8988T (cell line): Measurements from ENCODE around the gene CBS.
"Not testable (repeated sequence)": the region's sequence is repeated elsewhere in the genome, so short reads cannot be mapped to it uniquely, and the experiment has no call there.

Experiments used
- DNase-seq: peaks from one replicate; pipeline ENCODE4 v3.0.0; 2011

Gene CBS

DNA sequence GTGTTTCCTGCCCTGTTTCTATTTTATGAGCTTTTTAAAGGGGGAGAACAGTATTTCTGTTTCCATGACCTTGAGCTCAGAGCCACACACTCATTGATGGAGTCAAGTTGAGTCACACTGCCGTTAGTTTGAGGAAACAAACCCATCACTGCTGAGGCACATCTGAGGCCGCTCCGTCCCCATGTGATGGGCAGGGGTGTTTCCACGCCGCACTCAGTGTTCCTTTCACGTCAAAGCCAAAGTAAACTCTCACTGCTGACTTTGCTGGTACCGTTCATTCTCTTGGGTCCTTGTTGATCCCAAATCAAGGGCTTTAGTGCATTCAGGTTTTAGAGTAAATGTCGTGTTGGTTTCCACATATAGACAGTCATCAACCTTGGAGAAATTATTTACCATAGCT lies 52.5 kb downstream of the CBS start:
- DNase-seq: no peak

DNA sequence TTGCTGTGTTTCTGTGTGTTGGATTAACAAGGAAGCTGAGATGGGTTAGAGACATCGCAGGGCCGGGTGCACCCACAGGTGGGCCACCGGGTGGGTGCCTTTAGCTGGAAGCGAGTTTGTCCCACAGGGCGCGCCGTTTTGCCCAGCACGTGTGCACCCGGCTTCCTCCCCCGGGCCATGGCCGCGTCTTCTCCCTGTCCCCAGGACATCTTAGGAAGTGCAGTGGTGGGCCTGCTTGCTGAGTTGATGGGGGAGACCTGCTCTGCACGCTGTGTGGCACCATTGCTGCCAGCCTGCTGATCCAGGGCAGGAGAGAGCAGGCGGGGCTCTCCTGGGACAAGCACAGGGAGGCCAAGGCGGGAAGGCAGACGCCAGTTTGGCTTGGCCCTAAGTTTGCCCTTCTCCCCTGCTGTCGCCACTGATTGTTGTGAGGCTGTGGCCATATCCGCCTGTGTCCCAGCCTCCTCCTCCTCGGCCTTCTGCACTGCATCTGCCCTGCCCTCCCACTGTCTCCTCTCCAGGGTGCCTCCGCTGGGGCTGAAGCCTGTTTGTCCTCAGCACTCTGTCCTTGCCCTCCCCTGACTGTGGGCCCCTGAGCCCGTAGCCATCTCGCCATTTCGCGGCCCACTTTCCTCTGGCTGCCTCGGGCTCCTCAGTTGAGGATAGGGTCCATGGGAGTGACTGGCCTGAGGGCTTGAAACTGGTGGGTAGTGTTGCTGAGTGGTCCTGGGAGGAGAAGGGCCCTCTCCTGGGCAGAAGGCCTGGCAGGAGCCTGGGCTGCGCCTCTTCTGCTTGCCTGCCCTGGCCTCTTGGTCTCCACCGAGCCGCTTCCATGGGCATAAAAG lies 53.7 kb downstream of the CBS start:
- no peak for DNase-seq

DNA sequence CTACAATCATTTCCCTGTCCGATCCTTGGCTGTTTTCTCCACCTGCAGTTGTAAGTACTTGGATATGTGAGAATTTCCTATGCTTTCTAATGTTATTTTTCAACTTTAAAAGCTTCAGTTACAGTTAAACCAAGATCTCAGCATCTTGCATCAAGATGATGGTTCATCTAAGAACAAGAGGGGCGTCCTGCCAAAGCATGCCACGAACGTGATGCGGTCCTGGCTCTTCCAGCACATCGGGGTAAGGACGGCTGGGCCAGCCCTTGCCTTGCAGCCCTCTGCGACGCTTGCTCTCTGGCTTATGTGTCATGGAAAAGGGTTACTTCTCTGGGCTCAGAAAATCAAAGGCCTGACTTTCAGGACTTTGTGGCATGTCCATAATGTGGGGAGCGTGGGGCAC lies 54.4 kb downstream of the CBS start:
- no peak for DNase-seq

DNA sequence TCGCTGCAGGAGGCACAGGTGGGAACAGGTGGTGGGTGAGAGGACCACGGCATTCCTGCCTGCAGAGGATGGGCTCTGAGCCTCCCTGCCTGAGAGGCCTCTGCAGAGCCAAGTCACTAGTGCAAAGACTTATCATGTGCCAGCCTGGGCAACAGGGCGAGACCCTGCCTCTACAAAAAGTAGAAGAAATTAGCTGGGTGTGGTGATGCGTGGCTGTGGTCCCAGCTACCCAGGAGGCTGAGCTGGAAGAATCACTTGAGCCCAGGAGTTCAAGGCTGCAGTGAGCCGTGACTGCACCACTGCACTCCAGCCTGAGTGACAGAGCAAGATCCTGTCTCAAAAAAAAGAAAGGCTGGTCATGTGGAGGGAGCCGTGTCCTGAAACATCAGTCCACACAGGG lies 54.9 kb downstream of the CBS start:
- DNase-seq: no peak

DNA sequence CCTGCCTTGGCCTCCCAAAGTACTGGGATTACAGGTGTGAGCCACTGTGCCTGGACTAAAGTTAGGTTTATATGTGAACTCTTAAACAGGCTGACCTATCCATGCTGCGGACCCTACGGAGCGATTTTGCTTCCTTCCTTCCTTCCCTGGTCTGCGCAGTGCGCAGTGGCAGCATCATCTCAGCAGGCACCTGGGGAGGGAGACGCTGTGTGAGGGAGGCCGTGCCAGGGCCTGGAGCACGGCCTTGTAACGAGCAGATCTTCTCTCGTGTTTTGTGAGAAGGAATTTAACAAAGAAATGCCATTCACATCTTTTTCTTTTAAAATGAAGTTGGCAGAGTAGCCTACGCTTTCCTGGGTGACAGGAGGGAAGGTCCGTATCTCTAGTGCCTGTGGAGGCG lies 55.5 kb downstream of the CBS start:
- no peak for DNase-seq

DNA sequence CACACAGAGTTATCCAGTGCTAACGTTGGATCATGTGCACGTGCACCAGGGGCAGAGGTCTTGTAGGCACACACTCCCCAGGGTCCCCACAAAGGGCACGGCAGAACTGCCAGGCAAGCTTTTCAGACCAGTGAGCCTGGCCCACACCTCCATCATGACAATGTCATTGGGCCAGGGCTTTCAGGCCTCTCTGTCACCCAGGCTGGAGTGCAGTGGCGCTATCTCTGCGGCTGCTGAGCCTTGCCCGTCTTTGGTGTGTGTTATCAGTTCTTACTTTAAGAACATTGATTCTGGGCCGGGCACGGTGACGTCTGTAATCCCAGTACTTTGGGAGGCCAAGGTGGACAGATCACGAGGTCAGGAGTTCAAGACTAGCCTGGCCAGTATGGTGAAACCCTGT lies 57.1 kb downstream of the CBS start:
- DNase-seq: no peak

DNA sequence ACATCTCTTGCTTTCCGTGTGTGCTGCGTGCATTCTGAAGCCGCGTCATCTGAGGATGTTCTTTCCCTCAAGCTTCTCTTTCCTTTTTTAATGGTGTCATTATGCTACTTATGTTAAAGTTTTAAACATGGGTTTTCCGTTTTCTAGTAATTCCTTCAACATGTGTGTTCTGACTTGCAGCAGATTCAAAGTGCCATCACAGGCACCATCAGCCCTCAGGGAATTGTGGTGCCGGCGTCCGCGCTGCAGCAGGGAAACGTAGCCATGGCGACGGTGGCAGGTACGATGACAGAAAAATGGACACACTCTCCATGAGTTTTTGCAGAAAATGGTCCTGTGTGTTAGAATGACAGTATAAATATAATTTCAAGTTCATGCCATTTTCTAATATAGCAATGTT lies 58.9 kb downstream of the CBS start:
- no peak for DNase-seq

DNA sequence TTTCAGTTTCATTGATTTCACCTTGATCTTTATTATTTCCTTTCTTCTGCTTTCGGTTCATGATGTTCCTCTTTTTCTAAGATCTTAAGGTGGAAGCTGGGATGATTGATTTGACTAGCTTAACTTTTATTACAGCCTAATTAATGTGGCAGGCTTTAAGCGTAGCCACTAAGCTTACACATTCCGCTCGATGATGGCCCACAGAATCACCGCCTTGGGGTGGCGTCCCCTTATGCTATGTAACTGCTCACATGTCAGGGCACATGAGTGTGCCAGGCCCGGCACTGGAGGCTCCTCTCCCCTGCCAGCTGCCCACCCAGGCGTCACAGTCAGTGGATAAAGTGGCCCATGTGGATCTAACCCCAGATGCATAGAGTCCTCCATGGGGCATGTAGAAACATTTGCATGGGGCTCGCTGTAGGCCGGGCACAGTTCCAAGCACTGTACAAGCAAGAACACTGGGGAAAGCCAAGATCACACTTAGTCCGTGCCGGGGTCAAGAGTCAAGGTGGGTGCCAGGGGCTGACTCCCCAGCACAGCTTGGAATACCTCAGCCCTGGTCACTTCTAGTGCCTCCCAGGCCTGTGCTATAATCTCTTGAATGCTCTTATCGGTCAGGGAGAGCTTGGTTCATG lies 59.6 kb downstream of the CBS start:
- no peak for DNase-seq

DNA sequence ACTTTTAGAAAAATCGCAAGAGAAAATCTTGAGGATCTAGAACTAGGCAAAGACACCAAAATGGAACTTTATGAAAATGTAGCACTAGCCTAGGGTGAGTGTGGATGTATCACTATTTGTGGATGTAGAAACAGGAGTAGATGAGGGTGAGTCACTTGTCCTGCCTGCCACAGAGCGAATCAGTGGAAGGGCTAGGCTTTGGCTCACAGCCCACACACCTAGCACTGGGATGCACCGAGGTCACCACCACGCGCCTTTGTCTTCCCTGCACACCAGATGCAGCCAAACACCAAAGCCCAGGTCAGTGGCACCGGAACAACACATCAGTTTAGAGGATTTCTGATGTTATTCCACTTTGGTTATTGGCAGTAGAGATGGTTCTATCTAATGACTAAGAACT lies 63.0 kb downstream of the CBS start:
- DNase-seq: no peak

DNA sequence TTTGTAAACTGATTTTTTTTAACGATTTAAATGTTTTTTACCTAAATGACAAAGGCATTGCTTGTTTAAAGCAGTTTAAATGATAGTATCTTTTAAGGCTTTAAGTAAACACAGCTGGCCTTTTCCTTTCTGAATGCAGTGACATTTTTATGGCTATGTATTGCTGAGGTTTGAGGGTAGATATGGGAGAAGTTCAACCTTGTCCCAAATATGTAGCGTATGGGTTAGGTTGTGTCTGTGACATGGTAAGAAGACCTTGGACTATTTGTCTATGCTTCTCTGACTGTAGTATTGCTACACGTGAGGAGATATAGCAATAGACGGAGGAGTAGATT lies 68.8 kb downstream of the CBS start:
- DNase-seq: no peak

DNA sequence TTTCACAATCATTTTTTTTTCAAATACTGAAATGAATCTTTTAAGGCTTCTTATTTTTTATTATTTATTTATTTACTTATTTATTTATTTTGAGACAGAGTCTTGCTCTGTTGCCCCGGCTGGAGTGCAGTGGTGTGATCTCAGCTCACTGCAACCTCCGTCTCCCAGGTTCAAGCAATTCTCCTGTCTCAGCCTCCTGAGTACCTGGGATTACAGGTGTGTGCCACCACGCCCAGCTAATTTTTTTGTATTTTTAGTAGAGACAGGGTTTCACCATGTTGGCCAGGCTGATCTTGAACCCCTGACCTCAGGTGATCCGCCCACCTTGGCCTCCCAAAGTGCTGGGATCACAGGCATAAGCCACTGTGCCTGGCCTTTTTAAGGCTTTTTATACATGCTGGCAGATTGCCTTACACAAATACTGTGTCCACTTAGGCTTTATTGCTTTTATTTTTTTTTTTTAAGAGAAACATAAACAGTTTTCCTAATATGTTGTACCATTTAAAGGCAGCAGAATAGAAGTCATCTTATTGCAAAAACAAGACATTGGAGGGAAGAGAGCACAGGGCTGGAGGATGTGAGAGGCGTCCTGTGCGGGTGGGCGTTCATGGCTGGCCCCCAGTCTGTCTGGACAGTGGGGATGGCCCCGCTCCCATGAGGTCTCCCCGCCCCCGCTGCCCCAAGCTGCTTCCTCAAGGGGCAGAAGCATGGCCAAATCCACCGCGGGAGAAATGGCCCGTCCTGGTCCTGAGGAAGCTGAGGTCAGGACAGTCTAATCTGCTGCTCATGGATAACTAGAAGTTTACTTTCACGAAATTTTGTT lies 69.4 kb downstream of the CBS start:
- not testable (repeated sequence) for DNase-seq

DNA sequence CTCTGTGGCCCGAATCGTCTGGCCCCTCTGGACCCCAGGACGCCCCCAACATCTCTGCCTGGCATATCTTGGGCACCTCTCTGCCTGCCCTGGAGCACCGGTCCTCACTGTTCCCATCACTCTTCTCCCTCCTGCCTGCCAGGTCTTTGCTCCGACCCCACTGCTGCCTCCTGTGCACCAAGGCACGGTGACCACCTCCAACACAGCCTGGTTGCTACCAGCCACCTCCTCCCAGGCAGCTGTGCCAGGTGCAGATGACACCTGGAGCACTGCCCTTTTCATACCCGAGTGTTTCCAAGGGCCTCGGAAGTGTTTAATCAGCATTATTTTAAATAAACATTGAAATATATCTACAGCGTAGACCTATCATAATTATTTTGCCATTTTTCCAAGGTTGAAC lies 70.0 kb downstream of the CBS start:
- DNase-seq: no peak

DNA sequence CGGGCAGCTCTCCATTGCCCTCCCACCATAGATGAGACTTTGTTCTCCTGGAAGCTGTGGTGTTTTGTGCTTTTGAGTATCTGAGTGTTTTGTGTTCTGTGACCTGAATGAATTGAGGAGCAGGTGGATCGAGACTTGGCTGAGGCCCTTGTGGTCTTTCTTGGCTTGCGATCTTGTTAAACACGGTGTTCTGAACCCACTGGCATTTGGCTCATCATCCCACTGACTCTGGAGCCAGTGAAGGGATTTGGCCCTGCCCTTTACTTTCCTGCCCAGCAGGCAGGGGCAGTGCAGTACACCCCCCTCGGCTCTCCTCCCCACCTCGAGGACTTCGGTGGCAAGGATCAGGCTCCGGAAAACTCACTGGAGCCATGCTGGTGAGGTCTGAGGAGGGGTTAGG lies 70.7 kb downstream of the CBS start:
- DNase-seq: no peak
